IMR-90 (cell line): ENCODE measurements around the gene DGKD. TPM values are rescaled to one million over a fixed set of nuclear protein-coding genes. Genes with fewer than 3 reads are reported as not detected.

Experiments used
- ATAC-seq: fragments of 200-7000 bp; cut with Tn5 transposase; 2 replicates; pipeline ENCODE4 v1.9.1; 2020; ENCODE audit warnings: low read depth, mild to moderate bottlenecking, moderate library complexity
- BruUV-seq: library from RNA; stranded (reverse); fragments of 400-500 nt; replicated peaks from 2 replicates; lab custom pipeline; 2021; lab: Mats Ljungman, UMichigan
- CTCF ChIA-PET: fragments of 300-600 bp; formaldehyde crosslinking; extraction: SDS; loops from one replicate; lab custom pipeline; 2021; ENCODE audit warnings: antibody characterized with exemption; lab: Yijun Ruan, JAX
- POLR2A ChIA-PET: fragments of 300-600 bp; sonication (Branson Sonifier 250); formaldehyde crosslinking; loops from one replicate; lab custom pipeline; 2022; ENCODE audit warnings: antibody characterized with exemption; ENCODE audit not compliant: unreplicated experiment; lab: Charles Lee
- DNase-seq: peaks from one replicate; pipeline ENCODE4 v3.0.0; 2013
- H2AFZ ChIP-seq: replicated peaks from 2 replicates; pipeline ENCODE3; 2013; ENCODE audit warnings: low read length, mild to moderate bottlenecking; ENCODE audit not compliant: poor library complexity
- H2AK5ac ChIP-seq: 2 replicates; pipeline ENCODE4 v1.6.1; 2013; ENCODE audit warnings: low read depth, low read length, inconsistent platforms
- H2AK9ac ChIP-seq: replicated peaks from 2 replicates; pipeline ENCODE3; 2013; ENCODE audit warnings: mild to moderate bottlenecking, low read depth, low read length, moderate library complexity; ENCODE audit not compliant: poor library complexity
- H2BK120ac ChIP-seq: 2 replicates; pipeline ENCODE4 v1.6.1; 2013; ENCODE audit warnings: low read depth, low read length, inconsistent platforms
- H2BK15ac ChIP-seq: 3 replicates; pipeline ENCODE4 v1.6.1; 2013; ENCODE audit warnings: low read depth, low read length, inconsistent platforms
- H2BK20ac ChIP-seq: 2 replicates; pipeline ENCODE4 v1.6.1; 2013; ENCODE audit warnings: low read depth, mild to moderate bottlenecking, inconsistent platforms, low read length, moderate library complexity
- H2BK5ac ChIP-seq: 2 replicates; pipeline ENCODE4 v1.6.1; 2013; ENCODE audit warnings: mild to moderate bottlenecking, low read depth, low read length, inconsistent platforms; ENCODE audit not compliant: poor library complexity, severe bottlenecking
- H3K14ac ChIP-seq: replicated peaks from 2 replicates; pipeline ENCODE4 v1.6.1; 2013; ENCODE audit warnings: low read depth, low read length, inconsistent platforms
- H3K18ac ChIP-seq: 2 replicates; pipeline ENCODE4 v1.6.1; 2013; ENCODE audit warnings: low read depth, low read length, control low read depth
- H3K23ac ChIP-seq: 2 replicates; pipeline ENCODE4 v1.6.1; 2013; ENCODE audit warnings: low read depth, low read length, inconsistent platforms
- H3K27ac ChIP-seq: 2 replicates; pipeline ENCODE4 v1.5.1; 2013; ENCODE audit warnings: mild to moderate bottlenecking, control low read depth, low read length; ENCODE audit not compliant: insufficient read depth
- H3K27me3 ChIP-seq: 2 replicates; pipeline ENCODE4 v1.6.1; 2013; ENCODE audit warnings: low read length; ENCODE audit not compliant: control insufficient read depth, insufficient read depth
- H3K36me3 ChIP-seq: 2 replicates; pipeline ENCODE4 v1.6.1; 2013; ENCODE audit warnings: low read length, mixed read lengths; ENCODE audit not compliant: control insufficient read depth, insufficient read depth
- H3K4ac ChIP-seq: 2 replicates; pipeline ENCODE4 v1.6.1; 2013; ENCODE audit warnings: low read depth, low read length, inconsistent platforms
- H3K4me1 ChIP-seq: 2 replicates; pipeline ENCODE4 v1.6.1; 2013; ENCODE audit warnings: low read length, mixed read lengths; ENCODE audit not compliant: control insufficient read depth, insufficient read depth
- H3K4me2 ChIP-seq: 2 replicates; pipeline ENCODE4 v1.6.1; 2013; ENCODE audit warnings: low read depth, mild to moderate bottlenecking, control low read depth, low read length, moderate library complexity
- H3K4me3 ChIP-seq: 2 replicates; pipeline ENCODE4 v1.5.1; 2013; ENCODE audit warnings: low read depth, mild to moderate bottlenecking, control low read depth, low read length, moderate library complexity; ENCODE audit not compliant: insufficient read depth
- H3K56ac ChIP-seq: 2 replicates; pipeline ENCODE4 v1.6.1; 2013; ENCODE audit warnings: low read length, inconsistent platforms; ENCODE audit not compliant: insufficient read depth; ENCODE audit errors: extremely low read depth
- H3K79me1 ChIP-seq, 2 experiments: 2 replicates each; pipeline ENCODE4 v1.6.1; 2013; ENCODE audit warnings: low read length in 2 of 2, inconsistent platforms in 1 of 2, low read depth in 1 of 2
- H3K9ac ChIP-seq: 2 replicates; pipeline ENCODE4 v1.6.1; 2013; ENCODE audit warnings: low read depth, low read length, control low read depth
- H3K9me1 ChIP-seq: 2 replicates; pipeline ENCODE4 v1.6.1; 2013; ENCODE audit warnings: low read length, inconsistent platforms; ENCODE audit not compliant: insufficient read depth
- H3K9me3 ChIP-seq: 2 replicates; pipeline ENCODE4 v1.6.1; 2013; ENCODE audit warnings: low read length; ENCODE audit not compliant: control insufficient read depth, insufficient read depth
- H4K20me1 ChIP-seq: 2 replicates; pipeline ENCODE4 v1.6.1; 2013; ENCODE audit warnings: low read length, inconsistent platforms; ENCODE audit not compliant: insufficient read depth
- H4K5ac ChIP-seq: 2 replicates; pipeline ENCODE4 v1.6.1; 2013; ENCODE audit warnings: mild to moderate bottlenecking, low read depth, low read length, control low read depth
- H4K8ac ChIP-seq, 2 experiments: 2 replicates each; pipeline ENCODE4 v1.6.1; 2013; ENCODE audit warnings: low read depth in 2 of 2, low read length in 2 of 2, control low read depth in 1 of 2, inconsistent platforms in 1 of 2
- H4K91ac ChIP-seq: 2 replicates; pipeline ENCODE4 v1.6.1; 2013; ENCODE audit warnings: low read depth, low read length, inconsistent platforms; ENCODE audit not compliant: insufficient read depth
- CEBPB ChIP-seq: IDR thresholded peaks from 2 replicates; pipeline ENCODE4 v1.6.1; 2012; ENCODE audit warnings: low read depth, low read length, improper control_type of control experiment
- WGBS, 2 experiments: methylation state at CpG; one replicate each; pipeline versions ENCODE4 v1.1.5 to v1.1.7; 2013; ENCODE audit warnings: missing lambda C conversion rate in 2 of 2; ENCODE audit not compliant: insufficient read length in 1 of 2; ENCODE audit errors: extremely low coverage in 2 of 2; 5-methylcytosine and 5-hydroxymethylcytosine counted together
- dilution Hi-C: fragments of 300-500 bp; cut with HindIII; formaldehyde crosslinking; loops from one replicate; pipeline ENCODE4 v1.14.3; 2018; ENCODE audit warnings: low sequenced_read_pairs; ENCODE audit not compliant: unreplicated experiment
- in situ Hi-C: fragments of 300-500 bp; cut with MboI; formaldehyde crosslinking; loops from 3 replicates; pipeline ENCODE4 v1.14.3; 2019; ENCODE audit warnings: low sequenced_read_pairs, inconsistent platforms, mixed read lengths
- intact Hi-C: fragments of 100-400 bp; cut with micrococcal nuclease; formaldehyde crosslinking; loops from 2 replicates; pipeline ENCODE4 v1.10.0; 2022
- polyA plus RNA-seq, 3 experiments: library from polyadenylated mRNA; depleted of rRNA; stranded (reverse); fragments of >200 nt; gene quantifications; 2 replicates each; pipeline ENCODE4 v1.2.3, GENCODE V29; 2012; ENCODE audit warnings: low replicate concordance in 1 of 3
- total RNA-seq: library from RNA; depleted of rRNA; stranded (reverse); fragments of >200 nt; gene quantifications from 2 replicates; pipeline ENCODE4 v1.2.3, GENCODE V29; 2012
- TF ChIP-seq, protein P1 (sequence below): conservative IDR thresholded peaks from 2 replicates; pipeline ENCODE4 v1.5.1; 2012; ENCODE audit warnings: mild to moderate bottlenecking, low read depth, low read length, improper control_type of control experiment

The DGKD gene
- total and polyA plus RNA-seq, 2 of the 4 experiments (the other 2 are of a cell fraction) = 6.5 to 10.1 TPM

DNA sequence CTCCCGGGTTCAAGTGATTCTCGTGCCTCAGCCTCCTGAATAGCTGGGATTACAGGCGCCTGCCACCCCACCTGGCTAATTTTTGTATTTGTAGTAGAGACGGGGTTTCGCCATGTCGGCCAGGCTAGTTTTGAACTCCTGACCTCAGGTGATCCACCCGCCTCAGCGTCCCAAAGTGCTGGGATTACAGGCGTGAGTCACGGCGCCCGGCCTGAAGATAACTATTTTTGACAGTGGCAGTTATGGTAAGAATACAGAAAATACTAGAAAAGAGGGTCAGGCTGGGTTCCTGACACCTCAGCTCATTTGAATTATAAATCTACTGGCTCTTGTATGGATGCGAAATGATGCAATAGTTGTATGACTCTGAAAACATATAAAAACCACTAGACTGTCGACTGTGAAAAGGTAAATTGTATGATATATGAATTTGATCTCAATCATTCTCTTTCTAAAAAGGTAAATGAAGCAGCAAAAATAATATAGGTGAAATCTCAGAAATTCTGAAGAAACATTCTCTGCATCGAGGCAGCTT, 11.1 kb upstream of the DGKD start:
- H4K5ac ChIP-seq = no peak overlapping the region
- no peak overlapping the region for H2BK120ac ChIP-seq
- peak; percentile 62 for TF ChIP-seq CEBPB
- TF ChIP-seq, protein P1, sequence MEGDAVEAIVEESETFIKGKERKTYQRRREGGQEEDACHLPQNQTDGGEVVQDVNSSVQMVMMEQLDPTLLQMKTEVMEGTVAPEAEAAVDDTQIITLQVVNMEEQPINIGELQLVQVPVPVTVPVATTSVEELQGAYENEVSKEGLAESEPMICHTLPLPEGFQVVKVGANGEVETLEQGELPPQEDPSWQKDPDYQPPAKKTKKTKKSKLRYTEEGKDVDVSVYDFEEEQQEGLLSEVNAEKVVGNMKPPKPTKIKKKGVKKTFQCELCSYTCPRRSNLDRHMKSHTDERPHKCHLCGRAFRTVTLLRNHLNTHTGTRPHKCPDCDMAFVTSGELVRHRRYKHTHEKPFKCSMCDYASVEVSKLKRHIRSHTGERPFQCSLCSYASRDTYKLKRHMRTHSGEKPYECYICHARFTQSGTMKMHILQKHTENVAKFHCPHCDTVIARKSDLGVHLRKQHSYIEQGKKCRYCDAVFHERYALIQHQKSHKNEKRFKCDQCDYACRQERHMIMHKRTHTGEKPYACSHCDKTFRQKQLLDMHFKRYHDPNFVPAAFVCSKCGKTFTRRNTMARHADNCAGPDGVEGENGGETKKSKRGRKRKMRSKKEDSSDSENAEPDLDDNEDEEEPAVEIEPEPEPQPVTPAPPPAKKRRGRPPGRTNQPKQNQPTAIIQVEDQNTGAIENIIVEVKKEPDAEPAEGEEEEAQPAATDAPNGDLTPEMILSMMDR = no peak
- no peak overlapping the region for H2BK5ac ChIP-seq
- no peaks in the 10 kb centered on the region for H3K9me3 ChIP-seq
- no peaks in the 10 kb centered on the region for H3K79me1 ChIP-seq
- H4K20me1 ChIP-seq = no peaks in the 10 kb centered on the region
- H3K36me3 ChIP-seq = no peaks in the 10 kb centered on the region
- no peak overlapping the region for H3K23ac ChIP-seq
- 70% methylated on average over 2 of the region's 15 CpGs; no CpG with 5 or more reads in 1 of the 2 experiments for WGBS, 2 experiments
- no peaks in the 10 kb centered on the region for H3K9me1 ChIP-seq
- H2BK20ac ChIP-seq = no peak overlapping the region
- H3K9ac ChIP-seq = no peak overlapping the region
- ChIA-PET POLR2A (no interaction called here), CTCF (interaction anchor here (0.6 kb wide), 2 partner anchors 1322 to 1855 kb away, joined by 3 to 5 read pairs; no protein-coding TSS in a partner anchor)
- no peak overlapping the region for H4K8ac ChIP-seq
- no peak overlapping the region for H3K27ac ChIP-seq
- no peak overlapping the region for H3K4ac ChIP-seq
- DNase-seq (no peak), ATAC-seq (no peak)
- H2AK5ac ChIP-seq = no peak overlapping the region
- no peak overlapping the region for H3K18ac ChIP-seq
- BruUV-seq = no TSS peak
- no peaks in the 10 kb centered on the region for H3K4me1 ChIP-seq
- H2BK15ac ChIP-seq = no peak overlapping the region
- H3K27me3 ChIP-seq = peaks cover 19% of the 10 kb centered on the region
- no peak overlapping the region for H4K91ac ChIP-seq
- no peak overlapping the region for H3K4me2 ChIP-seq
- no peak overlapping the region for H3K14ac ChIP-seq
- dilution Hi-C loops (no loop called here), in situ Hi-C loops (no loop called here), intact Hi-C loops (no loop called here)
- H2AK9ac ChIP-seq = no peak overlapping the region
- no peak overlapping the region for H3K56ac ChIP-seq
- no peak overlapping the region for H3K4me3 ChIP-seq
- no peak overlapping the region for H2AFZ ChIP-seq
